H1 (cell line): Measurements from ENCODE around the gene ALK. TPM values are rescaled to one million over a fixed set of nuclear protein-coding genes. Genes with fewer than 3 reads are reported as not detected.

Source experiments
- CTCF ChIA-PET: fragments of 300-600 bp; sonication (Branson Sonifier 250); formaldehyde crosslinking; loops from one replicate; lab custom pipeline; 2021; ENCODE audit not compliant: partially characterized antibody; lab: Charles Lee
- POLR2A ChIA-PET: fragments of 300-600 bp; sonication (Branson Sonifier 250); formaldehyde crosslinking; loops from one replicate; lab custom pipeline; 2021; ENCODE audit warnings: inconsistent platforms; ENCODE audit not compliant: partially characterized antibody; lab: Charles Lee
- DNase-seq, 2 experiments: peaks; one replicate each; pipeline versions ENCODE4 v3.0.0 to v3.0.0-alpha.2; 2010 to 2022; ENCODE audit warnings: low spot score in 2 of 2, low read depth in 1 of 2, mixed read lengths in 1 of 2
- FAIRE-seq: peaks from 2 replicates; lab custom pipeline; 2011; peaks lifted over from hg19 to GRCh38; lab: Jason Lieb, UNC
- H2AFZ ChIP-seq: 2 replicates; pipeline ENCODE4 v1.8.1; 2012; ENCODE audit warnings: low read length, inconsistent platforms
- H2AK5ac ChIP-seq: 2 replicates; pipeline ENCODE4 v1.6.1; 2013; ENCODE audit warnings: low read depth, low read length
- H2BK120ac ChIP-seq: replicated peaks from 2 replicates; pipeline ENCODE3; 2013; ENCODE audit warnings: low read depth, low read length, inconsistent platforms
- H2BK12ac ChIP-seq: 2 replicates; pipeline ENCODE4 v1.6.1; 2013; ENCODE audit warnings: low read depth, low read length
- H2BK15ac ChIP-seq: 2 replicates; pipeline ENCODE4 v1.6.1; 2013; ENCODE audit warnings: low read length
- H2BK20ac ChIP-seq: 2 replicates; pipeline ENCODE4 v1.6.1; 2013; ENCODE audit warnings: low read length
- H2BK5ac ChIP-seq: 2 replicates; pipeline ENCODE4 v1.6.1; 2013; ENCODE audit warnings: low read depth, low read length
- H3K14ac ChIP-seq: 2 replicates; pipeline ENCODE4 v1.6.1; 2013; ENCODE audit warnings: inconsistent platforms; ENCODE audit not compliant: insufficient read length
- H3K18ac ChIP-seq: 2 replicates; pipeline ENCODE4 v1.6.1; 2013; ENCODE audit warnings: low read length; ENCODE audit errors: extremely low read depth
- H3K23ac ChIP-seq: 2 replicates; pipeline ENCODE4 v1.6.1; 2013; ENCODE audit warnings: inconsistent platforms; ENCODE audit not compliant: insufficient read length
- H3K23me2 ChIP-seq: 2 replicates; pipeline ENCODE4 v1.6.1; 2013; ENCODE audit warnings: low read depth, low read length
- H3K27ac ChIP-seq: 2 replicates; pipeline ENCODE4 v1.6.1; 2011; ENCODE audit warnings: low read depth, low read length, inconsistent platforms
- H3K27me3 ChIP-seq, 4 experiments: replicated peaks in 1 of 4; 1 replicate in 1 of 4; 2 replicates in 3 of 4; pipeline versions ENCODE4 v1.6.1 to v1.8.1; 2011 to 2013; ENCODE audit warnings: low read length in 3 of 4, mild to moderate bottlenecking in 3 of 4, inconsistent platforms in 2 of 4, mixed read lengths in 2 of 4, moderate library complexity in 1 of 4; ENCODE audit not compliant: control insufficient read depth in 3 of 4, insufficient read depth in 3 of 4; ENCODE audit errors: extremely low read depth in 1 of 4
- H3K36me3 ChIP-seq, 4 experiments: 2 replicates each; pipeline versions ENCODE4 v1.6.1 to v1.8.1; 2011 to 2013; ENCODE audit warnings: mild to moderate bottlenecking in 4 of 4, low read length in 3 of 4, moderate library complexity in 2 of 4, control low read depth in 1 of 4, inconsistent platforms in 1 of 4; ENCODE audit not compliant: insufficient read depth in 4 of 4, control insufficient read depth in 2 of 4
- H3K4ac ChIP-seq: replicated peaks from 2 replicates; pipeline ENCODE3; 2013; ENCODE audit warnings: low read length, low read depth, mixed read lengths, inconsistent platforms; ENCODE audit not compliant: insufficient read length
- H3K4me1 ChIP-seq, 4 experiments: replicated peaks in 1 of 4; 1 replicate in 1 of 4; 2 replicates in 3 of 4; pipeline versions ENCODE4 v1.6.1 to v1.8.1; 2011 to 2013; ENCODE audit warnings: low read length in 3 of 4, inconsistent platforms in 2 of 4, mixed read lengths in 1 of 4; ENCODE audit not compliant: insufficient read depth in 4 of 4, control insufficient read depth in 3 of 4
- H3K4me2 ChIP-seq, 2 experiments: 2 replicates each; pipeline versions ENCODE4 v1.6.1 to v1.8.1; 2011 to 2013; ENCODE audit warnings: low read depth in 2 of 2, low read length in 2 of 2, control low read depth in 1 of 2, inconsistent platforms in 1 of 2, mild to moderate bottlenecking in 1 of 2; ENCODE audit not compliant: insufficient read depth in 1 of 2
- H3K4me3 ChIP-seq, 4 experiments: fragments of 200-600, 300-600 bp in 1 of 4; sonication (generic), shearing (Covaris generic), sonication (Bioruptor Twin) in 1 of 4; 2 replicates each; pipeline versions ENCODE4 v1.5.1 to v1.8.1; 2011 to 2016; ENCODE audit warnings: low read length in 4 of 4, low read depth in 3 of 4, control low read depth in 2 of 4, inconsistent platforms in 2 of 4, mild to moderate bottlenecking in 2 of 4, mixed read lengths in 1 of 4, moderate library complexity in 1 of 4; ENCODE audit not compliant: insufficient read depth in 2 of 4; ENCODE audit errors: extremely low read depth in 1 of 4
- H3K56ac ChIP-seq: replicated peaks from 2 replicates; pipeline ENCODE3; 2013; ENCODE audit warnings: low read depth, mild to moderate bottlenecking, mixed read lengths, low read length, inconsistent platforms; ENCODE audit not compliant: insufficient read length
- H3K79me1 ChIP-seq: 2 replicates; pipeline ENCODE4 v1.6.1; 2013; ENCODE audit warnings: low read depth, low read length, control low read depth
- H3K79me2 ChIP-seq, 2 experiments: 2 replicates each; pipeline versions ENCODE4 v1.6.1 to v1.8.1; 2012 to 2013; ENCODE audit warnings: low read length in 2 of 2, mild to moderate bottlenecking in 2 of 2, inconsistent platforms in 1 of 2; ENCODE audit not compliant: insufficient read depth in 2 of 2, control insufficient read depth in 1 of 2
- H3K9ac ChIP-seq, 4 experiments: replicated peaks in 1 of 4; 1 replicate in 1 of 4; 2 replicates in 3 of 4; pipeline versions ENCODE4 v1.6.1 to v1.8.1; 2011 to 2013; ENCODE audit warnings: low read depth in 3 of 4, low read length in 3 of 4, control low read depth in 2 of 4, mild to moderate bottlenecking in 2 of 4, moderate library complexity in 2 of 4, inconsistent platforms in 1 of 4; ENCODE audit errors: extremely low read depth in 1 of 4
- H3K9me3 ChIP-seq, 2 experiments: 2 replicates each; pipeline versions ENCODE4 v1.6.1 to v1.8.1; 2012 to 2013; ENCODE audit warnings: mild to moderate bottlenecking in 2 of 2, moderate library complexity in 2 of 2, control low read depth in 1 of 2, inconsistent platforms in 1 of 2, low read depth in 1 of 2, low read length in 1 of 2, mixed read lengths in 1 of 2; ENCODE audit not compliant: insufficient read depth in 2 of 2
- H4K20me1 ChIP-seq, 2 experiments: replicated peaks in 1 of 2; 2 replicates each; pipeline versions ENCODE3 to v1.8.1; 2011 to 2013; ENCODE audit warnings: inconsistent platforms in 2 of 2, low read length in 2 of 2, mild to moderate bottlenecking in 1 of 2; ENCODE audit not compliant: insufficient read depth in 2 of 2, control insufficient read depth in 1 of 2
- H4K5ac ChIP-seq: 2 replicates; pipeline ENCODE4 v1.6.1; 2013; ENCODE audit warnings: low read length, low read depth, mixed read lengths, inconsistent platforms; ENCODE audit not compliant: insufficient read length
- H4K8ac ChIP-seq: 2 replicates; pipeline ENCODE4 v1.8.0; 2013; ENCODE audit warnings: mild to moderate bottlenecking, moderate library complexity, low read length, inconsistent platforms; ENCODE audit not compliant: insufficient read depth; ENCODE audit errors: extremely low read depth
- H4K91ac ChIP-seq: replicated peaks from 2 replicates; pipeline ENCODE3; 2013; ENCODE audit warnings: low read length, mixed read lengths, inconsistent platforms; ENCODE audit not compliant: insufficient read length
- CREB1 ChIP-seq: IDR thresholded peaks from 2 replicates; pipeline ENCODE4 v1.6.1; 2012; ENCODE audit warnings: inconsistent platforms
- EGR1 ChIP-seq: IDR thresholded peaks from 2 replicates; pipeline ENCODE4 v1.6.1; 2011; ENCODE audit warnings: low read depth, low read length, borderline replicate concordance
- NANOG ChIP-seq: IDR thresholded peaks from 2 replicates; pipeline ENCODE4 v1.6.1; 2011; ENCODE audit warnings: low read length, low read depth, mild to moderate bottlenecking, inconsistent platforms; ENCODE audit not compliant: insufficient read depth, poor library complexity, severe bottlenecking
- SIRT6 ChIP-seq: IDR thresholded peaks from one replicate; pipeline ENCODE4 v1.7.1; 2012; ENCODE audit warnings: low read length, inconsistent platforms
- SP1 ChIP-seq: IDR thresholded peaks from 2 replicates; pipeline ENCODE4 v1.6.1; 2011; ENCODE audit warnings: low read depth, low read length
- TBP ChIP-seq: IDR thresholded peaks from 2 replicates; pipeline ENCODE4 v1.6.1; 2011; ENCODE audit warnings: low read depth, low read length, improper control_type of control experiment
- WGBS, 2 experiments: shearing (Covaris generic) in 1 of 2; methylation state at CpG; one replicate each; pipeline versions ENCODE4 v1.1.6 to v1.1.7; 2013 to 2015; ENCODE audit warnings: low lambda C conversion rate in 2 of 2, mixed read lengths in 2 of 2, inconsistent platforms in 1 of 2, low coverage in 1 of 2, missing lambda C conversion rate in 1 of 2; ENCODE audit not compliant: insufficient replicate concordance in 2 of 2, insufficient coverage in 1 of 2, insufficient read length in 1 of 2; ENCODE audit errors: extremely low coverage in 1 of 2, missing lambda C conversion rate in 1 of 2; 5-methylcytosine and 5-hydroxymethylcytosine counted together
- polyA plus RNA-seq, 7 experiments: library from polyadenylated mRNA; depleted of rRNA in 3 of 7; stranded (reverse) in 5 of 7; unstranded in 2 of 7; fragments of >200 nt in 5 of 7; fragments of 200-250 nt in 2 of 7; gene quantifications; 1 replicate in 5 of 7; 2 replicates in 1 of 7; 4 replicates in 1 of 7; pipeline versions ENCODE4 v1.2.1 to v1.2.3, GENCODE V29; 2011 to 2013; ENCODE audit warnings: missing spikeins in 2 of 7, mixed read lengths in 2 of 7
- total RNA-seq: library from RNA; stranded (reverse); fragmentation: NEBNext Ultra II Directional; extraction: Animal tissue kit (Norgen Biotek cat#: 25700); gene quantifications from 2 replicates; pipeline ENCODE4 v1.2.1, GENCODE V29; 2021
- TF ChIP-seq, protein P1 (sequence below): IDR thresholded peaks from 2 replicates; pipeline ENCODE4 v1.6.1; 2011; ENCODE audit warnings: low read depth, mild to moderate bottlenecking, low read length; ENCODE audit not compliant: insufficient read depth

Gene ALK
- total and polyA plus RNA-seq, 2 of the 8 experiments (the other 6 are each of a cell fraction or from before 2014, with no cell fraction given), result 0.02 to 0.09 TPM

DNA sequence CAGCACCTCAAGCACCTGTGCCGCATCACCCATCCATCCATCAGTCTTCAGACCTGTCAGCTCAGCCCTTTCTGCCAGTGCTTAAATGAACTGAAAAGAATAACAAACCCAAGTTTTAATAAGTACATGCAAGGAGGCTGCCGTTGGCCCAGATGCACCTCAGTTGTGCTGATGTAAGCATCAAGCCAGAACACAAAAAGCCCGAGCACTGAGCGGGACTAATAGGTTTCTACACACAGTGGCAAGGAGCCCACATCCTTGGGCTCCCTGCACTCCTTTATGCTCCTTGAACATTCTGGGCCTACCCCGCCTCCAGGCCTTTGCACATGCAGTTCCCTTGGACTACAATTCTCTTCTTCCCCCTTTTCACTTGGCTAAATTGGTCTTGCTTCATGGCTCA lies 165.6 kb downstream of the ALK start:
- no peak overlapping the region for H3K4me3 ChIP-seq
- H3K14ac ChIP-seq, result no peak overlapping the region
- TF ChIP-seq EGR1 (no peak), CREB1 (no peak), NANOG (no peak), SIRT6 (no peak), TBP (no peak), SP1 (no peak)
- TF ChIP-seq, protein P1, sequence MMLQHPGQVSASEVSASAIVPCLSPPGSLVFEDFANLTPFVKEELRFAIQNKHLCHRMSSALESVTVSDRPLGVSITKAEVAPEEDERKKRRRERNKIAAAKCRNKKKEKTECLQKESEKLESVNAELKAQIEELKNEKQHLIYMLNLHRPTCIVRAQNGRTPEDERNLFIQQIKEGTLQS, result no peak
- no peak overlapping the region for H3K4me2 ChIP-seq
- FAIRE-seq, result no peak
- no peaks in the 10 kb centered on the region for H3K79me2 ChIP-seq
- H3K18ac ChIP-seq, result no peak overlapping the region
- CTCF ChIA-PET, result no interaction called here
- H3K4me1 ChIP-seq, result no peaks in the 10 kb centered on the region
- peaks cover 0 to 2% (median 0%) of the 10 kb centered on the region in 4 experiments; a peak in 3 of 7 replicates for H3K27me3 ChIP-seq
- H3K9ac ChIP-seq, result no peak overlapping the region
- H4K91ac ChIP-seq, result no peak overlapping the region
- H2BK5ac ChIP-seq, result no peak overlapping the region
- no peak for DNase-seq
- no peak overlapping the region for H3K56ac ChIP-seq
- H3K23me2 ChIP-seq, result no peaks in the 10 kb centered on the region; the same call in 1 of the 2 replicates
- H2BK12ac ChIP-seq, result no peak overlapping the region
- no peak overlapping the region for H2BK20ac ChIP-seq
- no peaks in the 10 kb centered on the region for H3K79me1 ChIP-seq
- no peak overlapping the region for H4K5ac ChIP-seq
- no peak overlapping the region for H4K8ac ChIP-seq
- no peaks in the 10 kb centered on the region for H3K36me3 ChIP-seq
- no peak overlapping the region for H2BK15ac ChIP-seq
- H3K4ac ChIP-seq, result no peak overlapping the region
- no peaks in the 10 kb centered on the region for H4K20me1 ChIP-seq
- POLR2A ChIA-PET, result no interaction called here
- no peak overlapping the region for H2AFZ ChIP-seq
- H3K9me3 ChIP-seq, result no peaks in the 10 kb centered on the region
- WGBS, 2 experiments, result 94% methylated on average over 5 of the region's 5 CpGs; no CpG with 5 or more reads in 1 of the 2 experiments
- no peak overlapping the region for H2BK120ac ChIP-seq
- H2AK5ac ChIP-seq, result no peak overlapping the region
- H3K23ac ChIP-seq, result no peak overlapping the region
- H3K27ac ChIP-seq, result no peak overlapping the region
